ENCODE results near the gene BICD2.

Gene BICD2

DNA sequence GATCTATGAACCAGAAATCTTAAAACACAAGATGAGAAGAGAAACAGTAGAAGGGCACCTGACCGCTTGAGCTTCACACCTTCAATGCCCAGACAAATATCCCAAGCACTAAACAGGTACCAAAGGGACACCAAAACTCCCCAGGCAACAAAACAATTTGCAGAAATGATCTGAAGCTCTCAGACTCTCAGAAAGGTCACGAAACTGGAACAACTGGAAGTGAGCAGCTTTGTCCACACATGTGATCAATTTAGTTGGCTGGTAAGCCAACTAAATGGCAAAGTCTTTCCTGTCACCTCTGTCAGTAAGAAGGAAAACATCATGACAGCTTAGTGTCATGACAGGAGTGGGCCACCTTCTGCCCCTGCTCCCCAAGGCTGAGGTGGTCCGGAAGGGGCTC lies 98.8 kb downstream of the BICD2 start:
- Mint-ChIP-seq H3K4me3 (no peak overlapping the region), H3K4me1 (peaks cover 61% of the 10 kb centered on the region), H3K27me3 (ENCODE audit: low read depth, poor library complexity) (peaks cover 5% of the 10 kb centered on the region), H3K36me3 (ENCODE audit: low read depth) (peaks cover 7% of the 10 kb centered on the region), H3K27ac (no peak overlapping the region), H3K9me3 (no peaks in the 10 kb centered on the region)
- DNase-seq, result no peak
- no peak for TF ChIP-seq CTCF (IDR thresholded peaks at IDR 0.05)

GRCh38 chr9:92664394-92665152 lies 100.1 kb downstream of the BICD2 start:
- TF ChIP-seq CTCF (IDR thresholded peaks at IDR 0.05), result no peak
- Mint-ChIP-seq H3K4me1 (peaks cover 74% of the 10 kb centered on the region), H3K36me3 (ENCODE audit: low read depth) (peaks cover 7% of the 10 kb centered on the region), H3K27me3 (ENCODE audit: low read depth, poor library complexity) (peaks cover 5% of the 10 kb centered on the region), H3K9me3 (no peaks in the 10 kb centered on the region), H3K4me3 (peak overlapping the region; percentile 5), H3K27ac (peak overlapping the region; percentile 40)
- no peak for DNase-seq

GRCh38 chr9:92663951-92664350 lies 100.7 kb downstream of the BICD2 start:
- Mint-ChIP-seq H3K36me3 (ENCODE audit: low read depth) (peaks cover 7% of the 10 kb centered on the region), H3K4me3 (no peak overlapping the region), H3K4me1 (peaks cover 71% of the 10 kb centered on the region), H3K27ac (no peak overlapping the region), H3K27me3 (ENCODE audit: low read depth, poor library complexity) (peaks cover 2% of the 10 kb centered on the region), H3K9me3 (no peaks in the 10 kb centered on the region)
- no peak for DNase-seq
- no peak for TF ChIP-seq CTCF (IDR thresholded peaks at IDR 0.05)

- no peak overlapping the region for H3K27ac Mint-ChIP-seq
- H3K36me3 Mint-ChIP-seq (ENCODE audit: low read depth), result peaks cover 7% of the 10 kb centered on the region
- H3K9me3 Mint-ChIP-seq, result no peaks in the 10 kb centered on the region
- DNase-seq, result no peak
- no peak overlapping the region for H3K4me3 Mint-ChIP-seq
- peaks cover 63% of the 10 kb centered on the region for H3K4me1 Mint-ChIP-seq
- TF ChIP-seq CTCF (IDR thresholded peaks at IDR 0.05), result no peak
- no peaks in the 10 kb centered on the region for H3K27me3 Mint-ChIP-seq (ENCODE audit: low read depth, poor library complexity)
Measured at GRCh38 chr9:92663126-92663525, 101.5 kb downstream of the BICD2 start.

GRCh38 chr9:92661743-92662142 lies 102.9 kb downstream of the BICD2 start:
- no peaks in the 10 kb centered on the region for H3K9me3 Mint-ChIP-seq
- H3K4me1 Mint-ChIP-seq, result peaks cover 53% of the 10 kb centered on the region
- no peak overlapping the region for H3K4me3 Mint-ChIP-seq
- no peak for TF ChIP-seq CTCF (IDR thresholded peaks at IDR 0.05)
- H3K27me3 Mint-ChIP-seq (ENCODE audit: low read depth, poor library complexity), result no peaks in the 10 kb centered on the region
- H3K36me3 Mint-ChIP-seq (ENCODE audit: low read depth), result no peaks in the 10 kb centered on the region
- no peak for DNase-seq
- H3K27ac Mint-ChIP-seq, result peak overlapping the region; percentile 25

Data from nephron progenitor cell (in vitro differentiated cells).